Panc1 (cell line): ENCODE measurements around the gene NAPSA. TPM values are rescaled to one million over a fixed set of nuclear protein-coding genes. Genes with fewer than 3 reads are reported as not detected.

Source experiments
- ATAC-seq: fragments of 200-7000 bp; cut with Tn5 transposase; 2 replicates; pipeline ENCODE4 v1.9.1; 2020; ENCODE audit warnings: mild to moderate bottlenecking, moderate library complexity
- BruUV-seq: library from RNA; stranded (reverse); fragments of 400-500 nt; replicated peaks from 2 replicates; lab custom pipeline; 2021; lab: Mats Ljungman, UMichigan
- CTCF ChIA-PET: fragments of 300-600 bp; sonication (Branson Sonifier 250); formaldehyde crosslinking; loops from one replicate; lab custom pipeline; 2022; ENCODE audit warnings: antibody characterized with exemption; lab: Charles Lee
- POLR2A ChIA-PET: fragments of 300-600 bp; sonication (Branson Sonifier 250); formaldehyde crosslinking; loops from one replicate; lab custom pipeline; 2022; ENCODE audit warnings: antibody characterized with exemption; lab: Charles Lee
- DNase-seq: peaks from one replicate; pipeline ENCODE4 v3.0.0-alpha.2; 2010; ENCODE audit warnings: low read depth, low spot score
- H3K27ac ChIP-seq: 2 replicates; pipeline ENCODE4 v1.5.1; 2011; ENCODE audit warnings: mild to moderate bottlenecking, low read length, inconsistent platforms
- H3K27me3 ChIP-seq: fragments of 200-500 bp; sonication (Bioruptor generic); 2 replicates; pipeline ENCODE4 v1.6.0; 2014; ENCODE audit warnings: low read length, inconsistent platforms; ENCODE audit not compliant: control insufficient read depth, insufficient read depth
- H3K36me3 ChIP-seq: fragments of 200-500 bp; sonication (Bioruptor generic); 2 replicates; pipeline ENCODE4 v1.5.1; 2014; ENCODE audit warnings: inconsistent platforms, mild to moderate bottlenecking, low read length, moderate library complexity; ENCODE audit not compliant: control insufficient read depth, insufficient read depth
- H3K4me1 ChIP-seq: 2 replicates; pipeline ENCODE4 v1.5.1; 2011; ENCODE audit warnings: inconsistent platforms, mild to moderate bottlenecking, low read length, moderate library complexity; ENCODE audit not compliant: control insufficient read depth, insufficient read depth
- H3K4me3 ChIP-seq, 2 experiments: 2 replicates each; pipeline ENCODE4 v1.5.1; 2011 to 2012; ENCODE audit warnings: low read depth in 2 of 2, low read length in 2 of 2, mild to moderate bottlenecking in 2 of 2, inconsistent platforms in 1 of 2, moderate library complexity in 1 of 2
- H3K9me3 ChIP-seq: fragments of 200-500 bp; sonication (Bioruptor generic); 2 replicates; pipeline ENCODE4 v1.5.1; 2014; ENCODE audit warnings: low read depth, mild to moderate bottlenecking, inconsistent platforms, low read length, moderate library complexity; ENCODE audit not compliant: control insufficient read depth, insufficient read depth
- CTCF ChIP-seq: fragments of 450-650 bp; IDR thresholded peaks from 2 replicates; pipeline ENCODE4 v1.5.1; 2017; ENCODE audit warnings: mild to moderate bottlenecking
- POLR2AphosphoS5 ChIP-seq: IDR thresholded peaks from 2 replicates; pipeline ENCODE4 v1.6.1; 2012; ENCODE audit warnings: mild to moderate bottlenecking, low read depth, low read length, moderate library complexity
- REST ChIP-seq, 2 experiments: IDR thresholded peaks; 2 replicates each; pipeline ENCODE4 v1.6.1; 2011 to 2012; ENCODE audit warnings: low read depth in 2 of 2, control low read depth in 1 of 2, low read length in 1 of 2, mild to moderate bottlenecking in 1 of 2, moderate library complexity in 1 of 2; ENCODE audit not compliant: insufficient read depth in 1 of 2
- SIN3A ChIP-seq: IDR thresholded peaks from 2 replicates; pipeline ENCODE4 v1.6.1; 2012; ENCODE audit warnings: low read depth, mild to moderate bottlenecking, low read length, moderate library complexity, borderline replicate concordance; ENCODE audit not compliant: insufficient read depth
- TCF7L2 ChIP-seq: IDR thresholded peaks from 2 replicates; pipeline ENCODE4 v1.6.1; 2011; ENCODE audit warnings: mild to moderate bottlenecking, low read depth, low read length, inconsistent platforms
- in situ Hi-C: cut with HindIII; loops from 2 replicates; pipeline ENCODE4 v1.10.0; 2016; ENCODE audit warnings: low sequenced_read_pairs, low pct_unique_long_range_greater_than_20kb
- intact Hi-C: fragments of 100-400 bp; cut with micrococcal nuclease; formaldehyde crosslinking; loops from one replicate; pipeline ENCODE4 v1.10.0; 2022; ENCODE audit not compliant: unreplicated experiment
- total RNA-seq: library from RNA; stranded (reverse); gene quantifications from one replicate; pipeline ENCODE4 v1.2.1, GENCODE V29; 2021; ENCODE audit not compliant: unreplicated experiment

Gene NAPSA
- total RNA-seq, 1 experiment from 2014 or later = 2.5 TPM

GRCh38 chr19:50322931-50323781, 42.3 kb downstream of the NAPSA start:
- Histone ChIP-seq H3K27ac (no peak overlapping the region), H3K4me3 (no peak overlapping the region), H3K9me3 (no peaks in the 10 kb centered on the region), H3K27me3 (no peaks in the 10 kb centered on the region), H3K36me3 (no peaks in the 10 kb centered on the region), H3K4me1 (peaks cover 3% of the 10 kb centered on the region)
- ChIA-PET POLR2A (no interaction called here), CTCF (no interaction called here)
- ATAC-seq (no peak), DNase-seq (no peak)
- intact Hi-C loops = no loop called here
- TF ChIP-seq SIN3A (no peak), REST (IDR thresholded peaks at IDR 0.05; ENCODE audit: insufficient read depth in 1 of 2, low read depth in 2 of 2, low read length in 1 of 2) (no peak), TCF7L2 (no peak), POLR2AphosphoS5 (no peak), CTCF (no peak)
- BruUV-seq = no TSS peak
- in situ Hi-C loops = no loop called here

- no peak overlapping the region for H3K4me3 ChIP-seq
- H3K27ac ChIP-seq = no peak overlapping the region
- ChIA-PET POLR2A (no interaction called here), CTCF (no interaction called here)
- intact Hi-C loops = no loop called here
- in situ Hi-C loops = no loop called here
- no peaks in the 10 kb centered on the region for H3K27me3 ChIP-seq
- H3K9me3 ChIP-seq = no peaks in the 10 kb centered on the region
- DNase-seq (no peak), ATAC-seq (no peak)
- TF ChIP-seq SIN3A (no peak), TCF7L2 (no peak), REST (IDR thresholded peaks at IDR 0.05; ENCODE audit: insufficient read depth in 1 of 2, low read depth in 2 of 2, low read length in 1 of 2) (no peak), POLR2AphosphoS5 (no peak), CTCF (no peak)
- BruUV-seq = no TSS peak
- no peaks in the 10 kb centered on the region for H3K36me3 ChIP-seq
- peaks cover under 1% of the 10 kb centered on the region for H3K4me1 ChIP-seq
Measured at GRCh38 chr19:50322234-50322633, 43.2 kb downstream of the NAPSA start.
